ENCODE measurements around the gene RAB11FIP3.
"Not testable (repeated sequence)": the region's sequence is repeated elsewhere in the genome, so short reads cannot be mapped to it uniquely, and the experiment has no call there.

Gene RAB11FIP3

DNA sequence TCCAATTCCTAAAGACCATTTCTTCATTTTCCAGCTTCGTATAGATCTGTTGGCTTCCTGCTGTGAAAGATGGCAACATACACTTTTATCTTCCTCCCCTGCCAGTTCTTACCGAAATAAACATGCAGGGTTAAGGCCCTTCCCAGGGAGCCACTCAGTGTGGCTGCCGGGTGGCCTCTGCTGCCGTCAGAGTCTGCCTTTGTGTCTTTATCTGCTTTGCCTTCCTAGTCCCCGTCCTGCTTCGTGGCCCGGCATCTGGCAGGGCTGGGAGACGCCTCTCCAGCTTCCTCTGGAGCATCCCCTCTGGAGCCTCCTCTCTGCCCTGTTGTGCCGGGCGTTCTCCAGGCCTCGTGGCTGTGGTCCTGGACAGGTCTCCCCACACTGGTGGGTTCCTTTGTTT is 71.8 kb downstream of the RAB11FIP3 start:
- DNase-seq, result no peak

DNA sequence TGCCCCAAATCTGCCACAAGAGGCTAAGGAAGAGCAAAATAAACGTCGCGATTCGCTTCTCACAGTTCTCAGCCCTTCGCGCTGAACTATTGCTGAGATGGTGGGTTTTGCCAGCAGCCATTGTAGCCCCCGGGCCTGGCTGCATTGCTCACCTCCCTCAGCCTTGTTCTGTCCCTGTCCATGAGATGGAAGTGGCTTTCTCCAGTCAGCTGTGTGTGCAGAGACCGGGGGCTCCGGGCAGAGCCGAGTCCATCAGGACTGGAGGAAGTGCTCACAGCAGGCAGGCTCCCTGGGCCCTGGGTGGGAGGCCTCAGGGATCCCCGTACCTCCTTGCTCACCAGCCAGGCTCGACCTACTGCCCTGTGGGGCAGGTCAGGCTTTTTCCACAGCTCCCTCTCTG is 74.5 kb downstream of the RAB11FIP3 start:
- no peak for DNase-seq

- DNase-seq, result no peak
These were observed 75.3 kb downstream of the RAB11FIP3 start for GRCh38 chr16:500709-501108.

DNA sequence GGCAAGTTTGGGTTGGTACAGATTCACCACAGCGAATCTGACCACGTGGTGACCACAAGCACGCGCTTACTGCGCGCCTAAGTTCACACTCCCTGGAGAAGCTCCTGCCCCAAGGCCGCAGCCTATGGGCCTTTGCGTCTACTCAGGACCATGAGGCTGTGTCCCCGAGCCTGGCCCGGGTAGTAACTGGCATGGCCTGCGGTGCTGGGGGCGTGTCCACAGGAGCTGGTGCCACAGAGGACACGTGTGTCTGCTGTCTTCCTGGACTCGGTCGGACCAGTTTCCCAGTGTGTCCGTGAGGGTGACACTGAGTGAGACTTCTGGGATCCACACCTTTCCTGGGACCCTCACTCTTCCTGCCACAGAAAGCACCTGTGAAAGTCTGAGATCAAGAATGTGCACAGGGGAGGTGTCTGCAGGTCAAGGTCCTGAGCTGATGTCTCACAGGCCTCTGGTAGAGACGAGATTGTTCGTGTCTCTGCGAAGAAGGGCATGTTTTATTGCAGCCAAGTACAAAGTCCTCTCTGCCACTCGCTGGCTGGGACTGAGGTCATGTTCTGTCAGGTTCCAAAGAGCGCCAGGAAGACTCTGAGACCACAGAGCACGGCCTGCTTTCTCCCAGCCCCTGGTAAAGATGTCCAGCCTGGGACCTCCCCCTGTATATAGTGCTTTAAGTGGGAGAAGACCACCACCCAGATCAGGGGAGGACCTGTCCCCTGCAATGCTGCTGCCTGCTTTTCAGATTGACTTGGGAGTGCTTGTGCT is 76.9 kb downstream of the RAB11FIP3 start:
- DNase-seq, result no peak

GRCh38 chr16:503150-504071 is 78.0 kb downstream of the RAB11FIP3 start:
- no peak for DNase-seq

DNA sequence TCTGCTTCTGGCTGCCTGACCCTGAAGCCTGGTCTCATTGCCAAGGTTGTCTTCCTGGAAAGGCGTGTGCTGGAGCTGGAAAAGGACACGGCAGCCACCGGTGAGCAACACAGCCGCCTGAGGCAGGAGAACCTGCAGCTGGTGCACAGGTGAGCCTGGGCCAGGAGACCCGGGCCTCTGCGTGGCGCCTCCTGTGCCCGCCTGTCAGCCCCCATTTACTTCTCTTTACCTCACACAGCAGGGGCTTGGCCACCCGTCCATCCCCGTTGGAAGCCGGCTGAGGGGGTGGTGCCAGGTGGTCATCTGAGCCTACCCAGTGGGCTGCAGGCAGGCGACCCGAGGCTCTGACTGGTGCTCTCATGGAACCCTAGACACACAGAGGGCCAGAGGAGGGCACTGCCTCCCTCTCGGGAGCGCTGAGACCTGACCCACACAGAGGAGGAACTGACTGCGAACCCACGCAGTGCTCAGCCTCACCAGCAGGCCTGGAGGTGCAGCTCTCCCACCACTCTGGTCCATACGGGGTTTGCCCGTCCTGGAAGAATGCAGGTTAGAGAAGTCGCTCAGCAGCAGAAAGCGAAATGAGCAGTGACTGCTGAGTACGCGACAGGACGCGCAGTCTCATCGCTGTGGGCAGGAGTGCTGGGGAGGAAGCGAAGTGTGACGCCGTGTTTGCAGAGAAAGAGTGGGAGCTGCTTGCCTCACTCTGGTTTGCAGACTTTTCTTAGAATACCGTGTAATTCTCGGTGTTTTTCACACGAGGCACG is 80.2 kb downstream of the RAB11FIP3 start:
- DNase-seq, result no peak

GRCh38 chr16:506246-506546 is 80.7 kb downstream of the RAB11FIP3 start:
- no peak for DNase-seq

GRCh38 chr16:507527-507926 is 82.1 kb downstream of the RAB11FIP3 start:
- DNase-seq, result not testable (repeated sequence)

DNA sequence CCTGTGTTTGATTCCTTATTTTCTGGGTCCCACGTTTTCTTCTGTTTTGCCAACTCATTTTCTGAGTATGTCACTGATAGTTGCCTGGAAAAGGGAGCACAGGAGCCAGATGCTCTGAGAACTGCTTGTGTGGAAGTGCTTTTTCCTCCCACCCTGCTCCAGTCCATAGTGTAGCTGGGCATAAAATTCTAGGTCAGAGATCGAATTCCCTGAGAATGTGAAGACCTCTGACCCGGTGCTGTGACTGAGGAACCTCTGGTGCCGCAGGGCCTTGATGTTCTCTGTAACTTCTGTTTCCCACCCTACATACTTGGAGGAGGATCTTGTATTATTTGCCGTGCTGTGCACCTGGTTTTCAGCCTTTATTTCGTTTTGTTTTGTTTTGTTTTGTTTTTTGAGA is 82.5 kb downstream of the RAB11FIP3 start:
- DNase-seq, result no peak

DNA sequence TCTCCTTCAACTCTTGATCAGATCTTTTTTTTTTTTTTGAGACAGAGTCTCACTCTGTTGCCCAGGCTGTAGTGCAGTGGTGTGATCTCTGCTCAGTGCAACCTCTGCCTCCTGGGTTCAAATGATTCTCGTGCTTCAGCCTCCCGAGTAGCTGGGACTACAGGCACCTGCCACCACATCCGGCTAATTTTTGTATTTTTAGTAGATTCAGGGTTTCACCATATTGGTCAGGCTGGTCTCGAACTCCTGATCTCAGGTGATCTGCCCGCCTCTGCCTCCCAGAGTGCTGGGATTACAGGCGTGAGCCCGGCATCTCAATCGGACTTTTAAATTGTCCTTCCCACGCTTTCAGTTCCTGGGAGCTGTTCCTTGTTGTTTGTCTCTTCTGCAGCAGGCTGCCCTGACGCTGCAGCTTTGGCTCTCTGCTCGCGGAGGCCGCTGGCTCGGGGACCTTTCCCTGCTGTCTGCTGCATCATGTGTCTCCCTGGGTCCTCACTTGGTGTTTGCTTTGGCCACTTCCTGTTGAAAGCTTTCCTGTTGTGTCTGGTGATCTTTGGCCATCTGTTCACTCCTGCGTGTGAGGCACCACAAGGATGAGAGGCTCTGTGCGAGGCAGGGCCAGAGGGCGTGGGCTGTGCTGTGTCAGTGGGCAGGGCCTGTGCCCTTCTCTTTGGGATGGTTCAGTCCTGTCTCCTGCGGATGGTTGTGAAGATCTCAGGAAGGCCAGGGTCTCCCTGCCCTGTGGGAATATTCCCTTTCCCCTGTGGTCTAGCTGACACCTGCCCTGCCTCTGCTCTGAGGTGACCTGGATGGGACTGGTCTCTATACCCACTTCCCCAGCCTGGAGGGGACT is 83.7 kb downstream of the RAB11FIP3 start:
- DNase-seq, result no peak

DNA sequence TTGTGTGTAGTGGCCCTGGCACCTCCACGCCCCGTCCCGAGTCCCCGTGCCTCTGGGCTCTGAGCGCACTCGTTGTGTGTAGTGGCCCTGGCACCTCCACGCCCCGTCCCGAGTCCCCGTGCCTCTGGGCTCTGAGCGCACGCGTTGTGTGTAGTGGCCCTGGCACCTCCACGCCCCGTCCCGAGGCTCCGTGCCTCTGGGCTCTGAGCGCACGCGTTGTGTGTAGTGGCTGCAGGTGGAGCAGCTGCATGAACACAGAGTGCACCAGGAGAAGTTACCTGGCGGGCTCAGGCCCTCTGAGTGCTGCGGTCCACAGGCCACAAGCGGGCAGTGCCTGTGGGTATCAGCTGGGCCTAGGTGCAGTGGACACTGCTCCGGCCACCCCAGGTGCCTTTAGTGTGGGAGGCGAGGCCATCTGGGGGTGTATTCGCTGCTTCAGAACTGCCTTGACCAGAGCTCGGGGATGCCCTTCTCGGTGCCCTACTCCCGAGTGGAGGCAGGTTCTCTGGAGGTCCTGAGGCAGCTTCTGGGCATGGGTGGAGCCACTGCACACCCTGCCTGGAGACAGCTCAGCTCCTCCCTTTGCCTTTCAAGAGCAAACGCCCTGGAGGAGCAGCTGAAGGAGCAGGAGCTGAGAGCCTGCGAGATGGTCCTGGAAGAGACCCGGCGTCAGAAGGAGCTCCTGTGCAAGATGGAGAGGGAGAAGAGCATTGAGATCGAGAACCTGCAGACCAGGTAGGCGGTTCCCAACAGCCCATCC is 84.8 kb downstream of the RAB11FIP3 start:
- DNase-seq, result no peak

GRCh38 chr16:512802-513201 is 87.4 kb downstream of the RAB11FIP3 start:
- no peak for DNase-seq

GRCh38 chr16:513950-514349 is 88.5 kb downstream of the RAB11FIP3 start:
- no peak for DNase-seq

- DNase-seq, result no peak
These were observed 89.9 kb downstream of the RAB11FIP3 start for GRCh38 chr16:515175-515938.

GRCh38 chr16:515939-516226 is 90.4 kb downstream of the RAB11FIP3 start:
- DNase-seq, result no peak

GRCh38 chr16:516301-516700 is 90.9 kb downstream of the RAB11FIP3 start:
- DNase-seq, result no peak

- no peak for DNase-seq
These were observed 93.4 kb downstream of the RAB11FIP3 start for GRCh38 chr16:518858-519257.

DNA sequence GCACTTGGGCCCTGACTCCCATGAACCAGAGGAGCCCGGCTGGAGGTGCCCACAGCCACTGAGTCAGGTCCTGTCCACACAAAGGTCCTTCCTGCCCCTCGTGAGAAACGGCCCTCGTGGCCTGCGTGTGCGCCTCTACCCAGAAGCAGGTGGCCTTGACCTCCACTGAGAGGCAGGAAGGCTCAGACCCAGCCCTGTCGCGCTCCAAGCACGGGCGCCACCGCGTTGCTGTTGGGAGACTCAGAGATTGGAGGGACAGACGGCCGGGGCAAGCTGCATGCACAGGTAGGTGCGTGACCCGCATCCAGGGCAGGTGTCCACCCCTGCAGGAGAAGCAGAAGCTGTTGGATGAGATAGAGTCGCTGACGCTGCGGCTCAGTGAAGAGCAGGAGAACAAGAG is 94.0 kb downstream of the RAB11FIP3 start:
- no peak for DNase-seq

DNA sequence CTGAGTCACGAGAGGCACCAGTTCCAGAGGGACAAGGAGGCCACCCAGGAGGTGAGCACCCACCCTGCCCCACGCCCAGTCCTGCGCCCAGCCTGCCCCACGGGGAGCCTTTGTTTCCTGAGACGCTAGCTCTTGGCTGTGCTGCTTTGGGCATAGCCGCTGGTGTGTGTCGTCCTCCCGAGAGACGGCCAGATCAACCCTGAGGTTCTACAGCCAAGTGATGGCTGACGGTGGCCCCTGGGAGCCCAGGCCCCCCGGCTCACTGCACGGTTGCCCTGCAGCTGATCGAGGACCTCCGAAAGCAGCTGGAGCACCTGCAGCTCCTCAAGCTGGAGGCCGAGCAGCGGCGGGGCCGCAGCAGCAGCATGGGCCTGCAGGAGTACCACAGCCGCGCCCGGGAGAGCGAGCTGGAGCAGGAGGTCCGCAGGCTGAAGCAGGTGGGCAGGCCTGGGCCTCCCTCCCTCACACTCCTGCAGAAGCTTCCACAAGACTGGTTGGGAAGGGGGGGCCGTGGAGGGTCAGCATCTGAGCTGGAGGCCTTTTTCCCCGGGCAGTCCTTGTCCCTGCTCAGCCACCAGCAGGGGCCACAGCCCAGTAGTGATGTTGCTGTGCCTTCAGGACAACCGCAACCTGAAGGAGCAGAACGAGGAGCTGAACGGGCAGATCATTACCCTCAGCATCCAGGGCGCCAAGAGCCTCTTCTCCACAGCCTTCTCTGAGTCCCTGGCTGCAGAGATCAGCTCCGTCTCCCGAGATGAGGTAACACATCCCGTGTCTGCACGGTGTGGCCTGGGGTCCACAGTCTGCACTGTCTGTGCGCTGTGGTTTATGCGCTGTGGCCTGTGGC is 94.6 kb downstream of the RAB11FIP3 start:
- no peak for DNase-seq

DNA sequence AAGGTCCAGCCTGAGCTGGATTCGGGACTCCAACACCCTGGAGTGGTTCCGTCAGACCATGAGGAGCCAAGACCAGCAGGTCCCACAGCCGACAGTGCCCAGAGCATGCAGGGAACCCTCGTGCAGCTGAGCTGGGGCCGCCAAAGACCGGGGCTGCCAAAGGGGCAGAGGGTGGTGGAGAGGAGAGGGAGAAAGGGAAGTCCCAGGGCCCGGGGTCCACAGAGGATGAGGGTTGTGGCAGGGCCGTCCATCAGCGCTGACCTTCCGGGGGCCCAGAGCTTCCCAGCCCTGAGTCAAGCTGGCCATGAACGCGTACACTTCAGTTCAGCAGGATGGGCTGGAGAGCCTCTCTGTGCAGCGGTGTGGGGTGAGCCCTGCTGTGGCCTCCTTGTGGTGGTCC is 95.4 kb downstream of the RAB11FIP3 start:
- DNase-seq, result no peak

Measured in activated naive CD4-positive, alpha-beta T cell treated with Interleukin-2 at 50 U/mL for 16 hours (primary cell).